H1 (cell line): ENCODE measurements around the gene ECEL1. TPM values are rescaled to one million over a fixed set of nuclear protein-coding genes. Genes with fewer than 3 reads are reported as not detected.

Experiments
- USF2 ChIP-seq: IDR thresholded peaks from 2 replicates; pipeline ENCODE4 v1.6.1; 2011; ENCODE audit warnings: low read length, improper control_type of control experiment
- polyA plus RNA-seq, 7 experiments: library from polyadenylated mRNA; depleted of rRNA in 3 of 7; stranded (reverse) in 5 of 7; unstranded in 2 of 7; fragments of >200 nt in 5 of 7; fragments of 200-250 nt in 2 of 7; gene quantifications; 1 replicate in 5 of 7; 2 replicates in 1 of 7; 4 replicates in 1 of 7; pipeline versions ENCODE4 v1.2.1 to v1.2.3, GENCODE V29; 2011 to 2013; ENCODE audit warnings: missing spikeins in 2 of 7, mixed read lengths in 2 of 7
- total RNA-seq: library from RNA; stranded (reverse); fragmentation: NEBNext Ultra II Directional; extraction: Animal tissue kit (Norgen Biotek cat#: 25700); gene quantifications from 2 replicates; pipeline ENCODE4 v1.2.1, GENCODE V29; 2021

The ECEL1 gene
- total and polyA plus RNA-seq, 2 of the 8 experiments (the other 6 are each of a cell fraction or from before 2014, with no cell fraction given) = 7.7 to 20.2 TPM

GRCh38 chr2:232487385-232488096, at the start of gene ECEL1 (continued):
- no peak for TF ChIP-seq USF2
